HepG2 (cell line): ENCODE results near the gene IL9R.

ENCODE experiments used
- ERF ChIP-seq: IDR thresholded peaks from 2 replicates; pipeline ENCODE4 v1.6.1; 2018; ENCODE audit warnings: missing biosample characterization, missing genetic modification reagents
- EZH2 ChIP-seq: conservative IDR thresholded peaks from 2 replicates; pipeline ENCODE4 v1.6.1; 2012; ENCODE audit warnings: mild to moderate bottlenecking, low read depth, low read length, moderate library complexity
- FOXA1 ChIP-seq, 2 experiments: fragments of 450-650 bp in 1 of 2; sonication (generic) in 1 of 2; formaldehyde crosslinking in 1 of 2; IDR thresholded peaks; 2 replicates each; pipeline versions ENCODE4 v1.4.0 to v1.6.1; 2016 to 2020; ENCODE audit warnings: missing genetic modification reagents in 1 of 2
- HMG20B ChIP-seq: conservative IDR thresholded peaks from 2 replicates; pipeline ENCODE4 v1.6.1; 2016; ENCODE audit warnings: missing genetic modification reagents, missing compliant biosample characterization
- LRRFIP1 ChIP-seq: sonication (generic); formaldehyde crosslinking; conservative IDR thresholded peaks from 2 replicates; pipeline ENCODE4 v1.4.0; 2020; ENCODE audit warnings: missing genetic modification reagents
- MAFK ChIP-seq, 2 experiments: IDR thresholded peaks in 1 of 2; conservative IDR thresholded peaks in 1 of 2; 2 replicates each; pipeline ENCODE4 v1.6.1; 2011; ENCODE audit warnings: improper control_type of control experiment in 2 of 2, low read length in 2 of 2
- NFAT5 ChIP-seq: sonication (generic); formaldehyde crosslinking; IDR thresholded peaks from 2 replicates; pipeline ENCODE4 v1.4.0; 2020; ENCODE audit warnings: missing genetic modification reagents
- NFE2L2 ChIP-seq: fragments of 150-350 bp; IDR thresholded peaks from 2 replicates; pipeline ENCODE4 v1.6.1; 2014; ENCODE audit warnings: low read length
- POLR2AphosphoS2 ChIP-seq: IDR thresholded peaks from 2 replicates; pipeline ENCODE4 v1.6.1; 2011; ENCODE audit warnings: low read depth, low read length, improper control_type of control experiment
- PTBP1 ChIP-seq: fragments of 200-400 bp; formaldehyde crosslinking; IDR thresholded peaks from 2 replicates; pipeline ENCODE4 v1.6.1; 2018; ENCODE audit warnings: low read length, low read depth; ENCODE audit not compliant: poor library complexity, severe bottlenecking
- ZNF101 ChIP-seq: sonication (generic); formaldehyde crosslinking; IDR thresholded peaks from 2 replicates; pipeline ENCODE4 v1.4.0; 2020; ENCODE audit warnings: mild to moderate bottlenecking, low read depth, missing genetic modification reagents, borderline replicate concordance
- ZNF124 ChIP-seq: sonication (generic); formaldehyde crosslinking; IDR thresholded peaks from 2 replicates; pipeline ENCODE4 v1.4.0; 2020; ENCODE audit warnings: missing genetic modification reagents
- ZNF605 ChIP-seq: sonication (generic); formaldehyde crosslinking; IDR thresholded peaks from 2 replicates; pipeline ENCODE4 v1.8.0; 2022; ENCODE audit warnings: mild to moderate bottlenecking, missing genetic modification reagents
- TF ChIP-seq, protein P1 (sequence below): sonication (generic); formaldehyde crosslinking; IDR thresholded peaks from 2 replicates; pipeline ENCODE4 v1.5.0; 2020; ENCODE audit warnings: mild to moderate bottlenecking, missing genetic modification reagents, moderate library complexity

- TF ChIP-seq HMG20B (no peak), MAFK (conservative IDR thresholded peaks at IDR 0.05 in 1 of 2, IDR thresholded peaks at IDR 0.05 in 1 of 2; ENCODE audit: low read length in 2 of 2) (no peak), LRRFIP1 (CRISPR knock-in tag) (no peak), EZH2 (no peak), NFE2L2 (no peak), NFAT5 (CRISPR knock-in tag) (no peak), FOXA1 (IDR thresholded peaks at IDR 0.05) (no peak), FOXA1 (CRISPR knock-in tag; IDR thresholded peaks at IDR 0.05) (no peak), ZNF605 (CRISPR knock-in tag) (no peak), PTBP1 (no peak), ZNF124 (CRISPR knock-in tag) (no peak), ZNF101 (CRISPR knock-in tag) (no peak), POLR2AphosphoS2 (no peak), ERF (CRISPR knock-in tag) (no peak)
- TF ChIP-seq, protein P1, sequence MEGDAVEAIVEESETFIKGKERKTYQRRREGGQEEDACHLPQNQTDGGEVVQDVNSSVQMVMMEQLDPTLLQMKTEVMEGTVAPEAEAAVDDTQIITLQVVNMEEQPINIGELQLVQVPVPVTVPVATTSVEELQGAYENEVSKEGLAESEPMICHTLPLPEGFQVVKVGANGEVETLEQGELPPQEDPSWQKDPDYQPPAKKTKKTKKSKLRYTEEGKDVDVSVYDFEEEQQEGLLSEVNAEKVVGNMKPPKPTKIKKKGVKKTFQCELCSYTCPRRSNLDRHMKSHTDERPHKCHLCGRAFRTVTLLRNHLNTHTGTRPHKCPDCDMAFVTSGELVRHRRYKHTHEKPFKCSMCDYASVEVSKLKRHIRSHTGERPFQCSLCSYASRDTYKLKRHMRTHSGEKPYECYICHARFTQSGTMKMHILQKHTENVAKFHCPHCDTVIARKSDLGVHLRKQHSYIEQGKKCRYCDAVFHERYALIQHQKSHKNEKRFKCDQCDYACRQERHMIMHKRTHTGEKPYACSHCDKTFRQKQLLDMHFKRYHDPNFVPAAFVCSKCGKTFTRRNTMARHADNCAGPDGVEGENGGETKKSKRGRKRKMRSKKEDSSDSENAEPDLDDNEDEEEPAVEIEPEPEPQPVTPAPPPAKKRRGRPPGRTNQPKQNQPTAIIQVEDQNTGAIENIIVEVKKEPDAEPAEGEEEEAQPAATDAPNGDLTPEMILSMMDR, result no peak
Measured at GRCh38 chrX:156002507-156002906, 5.0 kb downstream of the IL9R start.
